ENCODE measurements around the gene ANXA11.

- TF ChIP-seq CTCF (IDR thresholded peaks at IDR 0.05) = no peak
- no peak for TF ChIP-seq POLR2A (IDR thresholded peaks at IDR 0.05)
- TF ChIP-seq POLR2AphosphoS5 (IDR thresholded peaks at IDR 0.05) = no peak
- TF ChIP-seq EP300 (IDR thresholded peaks at IDR 0.05) = no peak
These were observed 57.1 kb downstream of the ANXA11 start for GRCh38 chr10:80148166-80148805.

Measured in stomach (tissue), 4 donors.